ELF-1 (cell line): Measurements from ENCODE around the gene ZNF28.
"Not testable (repeated sequence)": the region's sequence is repeated elsewhere in the genome, so short reads cannot be mapped to it uniquely, and the experiment has no call there.

Experiments used
- DNase-seq: peaks from one replicate; pipeline ENCODE4 v3.0.0-alpha.2; 2016; ENCODE audit warnings: low read depth, low spot score

Gene ZNF28

GRCh38 chr19:52821204-52821960, at the start of gene ZNF28:
Gene ZNF28, minus strand, starts transcription at chr19:52821633. Its CDS starts 3,675 bp downstream, at chr19:52817958.
- DNase-seq, result peak; percentile 73

GRCh38 chr19:52868031-52868430, 46.6 kb upstream of the ZNF28 start:
- peak; percentile 36 for DNase-seq

GRCh38 chr19:52857378-52858191, 36.2 kb upstream of the ZNF28 start, which contains the start of gene ZNF468:
Gene ZNF468, minus strand, starts transcription at chr19:52857619. Its CDS starts 3,347 bp downstream, at chr19:52854272.
- peak; percentile 92 for DNase-seq

GRCh38 chr19:52856540-52857377, 35.3 kb upstream of the ZNF28 start:
- DNase-seq, result not testable (repeated sequence)

- DNase-seq, result not testable (repeated sequence)
Observed at GRCh38 chr19:52847352-52847751, 25.9 kb upstream of the ZNF28 start.

- DNase-seq, result not testable (repeated sequence)
Observed at GRCh38 chr19:52840825-52841465, 19.5 kb upstream of the ZNF28 start.

GRCh38 chr19:52834289-52834688, 12.9 kb upstream of the ZNF28 start:
- not testable (repeated sequence) for DNase-seq

- not testable (repeated sequence) for DNase-seq
Observed at GRCh38 chr19:52833541-52833940, 12.1 kb upstream of the ZNF28 start.

GRCh38 chr19:52829866-52830265, 8.4 kb upstream of the ZNF28 start:
- DNase-seq, result not testable (repeated sequence)

GRCh38 chr19:52825765-52826164, 4.3 kb upstream of the ZNF28 start:
- DNase-seq, result no peak

GRCh38 chr19:52823676-52824075, 2.2 kb upstream of the ZNF28 start:
- no peak for DNase-seq

GRCh38 chr19:52820472-52821203, 795 bp downstream of the ZNF28 start:
- peak; percentile 44 for DNase-seq

- DNase-seq, result no peak
Observed at GRCh38 chr19:52809801-52810200, 11.6 kb downstream of the ZNF28 start.

- DNase-seq, result not testable (repeated sequence)
Observed at GRCh38 chr19:52799950-52800640, 21.3 kb downstream of the ZNF28 start.

- DNase-seq, result no peak
Observed at GRCh38 chr19:52789440-52789839, 32.0 kb downstream of the ZNF28 start.

- DNase-seq, result peak; percentile 94
Observed at GRCh38 chr19:52786464-52787354, 34.7 kb downstream of the ZNF28 start, which contains the start of gene ZNF600. Gene ZNF600, minus strand, starts transcription at chr19:52786791. Its CDS starts 7,903 bp downstream, at chr19:52778888.

GRCh38 chr19:52786078-52786463, 35.4 kb downstream of the ZNF28 start:
- peak; percentile 42 for DNase-seq

- no peak for DNase-seq
Observed at GRCh38 chr19:52785506-52785905, 35.9 kb downstream of the ZNF28 start.

GRCh38 chr19:52782864-52783263, 38.6 kb downstream of the ZNF28 start:
- not testable (repeated sequence) for DNase-seq
